Measurements from ENCODE around the gene VSIR.

VSIR gene

GRCh38 chr10:71763352-71764127 lies 9.8 kb downstream of the VSIR start:
- DNase-seq: no peak

- DNase-seq: no peak
Observed at GRCh38 chr10:71762324-71762723, 11.0 kb downstream of the VSIR start.

GRCh38 chr10:71761541-71762113 lies 11.7 kb downstream of the VSIR start:
- DNase-seq: no peak

- DNase-seq: no peak
Observed at GRCh38 chr10:71761105-71761511, 12.2 kb downstream of the VSIR start.

GRCh38 chr10:71757399-71757922 lies 15.9 kb downstream of the VSIR start:
- no peak for DNase-seq

GRCh38 chr10:71756311-71757191 lies 16.8 kb downstream of the VSIR start:
- DNase-seq: peak in 1 of 2 donors; percentile 54

- DNase-seq: no peak
Observed at GRCh38 chr10:71755179-71755879, 18.0 kb downstream of the VSIR start.

GRCh38 chr10:71754562-71754961 lies 18.8 kb downstream of the VSIR start:
- no peak for DNase-seq

- DNase-seq: no peak
Observed at GRCh38 chr10:71753960-71754505, 19.3 kb downstream of the VSIR start.

GRCh38 chr10:71753091-71753959 lies 20.0 kb downstream of the VSIR start:
- DNase-seq: peak in 1 of 2 donors; percentile 80

- DNase-seq: no peak
Observed at GRCh38 chr10:71752391-71753090, 20.8 kb downstream of the VSIR start.

- DNase-seq: no peak
Observed at GRCh38 chr10:71751515-71752224, 21.6 kb downstream of the VSIR start.

- no peak for DNase-seq
Observed at GRCh38 chr10:71750986-71751385, 22.3 kb downstream of the VSIR start.

- DNase-seq: peak in 1 of 2 donors; percentile 40
Observed at GRCh38 chr10:71750124-71750841, 23.0 kb downstream of the VSIR start.

- no peak for DNase-seq
Observed at GRCh38 chr10:71749396-71749795, 23.9 kb downstream of the VSIR start.

GRCh38 chr10:71748671-71749191 lies 24.6 kb downstream of the VSIR start:
- DNase-seq: peak; percentile 88 to 90

- peak in 1 of 2 donors; percentile 40 for DNase-seq
Observed at GRCh38 chr10:71747551-71748523, 25.5 kb downstream of the VSIR start.

GRCh38 chr10:71747039-71747531 lies 26.2 kb downstream of the VSIR start:
- no peak for DNase-seq

All from CD4-positive, alpha-beta T cell treated with Interleukin-4 for 1 hour (primary cell).